ENCODE results near the gene ADD3. TPM values are rescaled to one million over a fixed set of nuclear protein-coding genes. Genes with fewer than 3 reads are reported as not detected.

The ADD3 gene
- total and polyA plus RNA-seq, 2 experiments from 2014 or later, result 83.2 to 216 TPM

DNA sequence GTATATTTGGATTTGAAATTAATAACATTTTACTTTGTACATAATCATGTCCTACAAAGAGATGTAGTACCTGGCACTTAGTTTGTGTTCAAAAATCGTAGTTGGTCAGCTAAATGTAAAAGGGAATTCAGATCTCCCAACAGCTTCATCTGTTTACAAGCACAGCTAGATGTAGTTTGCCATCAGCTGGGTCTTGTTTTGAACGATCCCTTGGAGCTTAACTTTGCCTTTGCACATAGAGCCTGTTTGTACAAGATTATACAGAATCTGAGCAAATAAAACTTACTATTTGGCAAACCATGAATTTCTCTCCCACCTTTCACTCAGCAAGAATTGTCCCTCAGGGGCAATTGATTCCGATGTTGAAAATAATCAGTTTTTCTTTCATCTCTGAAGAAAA is 36.1 kb upstream of the ADD3 start:
- Histone ChIP-seq H3K4me3 (no peak overlapping the region), H3K27ac (peak overlapping the region; percentile 97), H3K79me2 (no peaks in the 10 kb centered on the region), H2AFZ (no peak overlapping the region), H3K4me1 (ENCODE audit: insufficient read depth) (peaks cover 80% of the 10 kb centered on the region), H3K4me2 (peak overlapping the region; percentile 31), H3K27me3 (no peaks in the 10 kb centered on the region), H4K20me1 (ENCODE audit: insufficient read depth, poor library complexity, severe bottlenecking) (no peaks in the 10 kb centered on the region), H3K9me2 (replicated peaks; ENCODE audit: insufficient read depth) (no peaks in the 10 kb centered on the region), H3K9me3 (ENCODE audit: low read depth) (no peaks in the 10 kb centered on the region), H3K36me3 (replicated peaks; ENCODE audit: insufficient read depth, low read depth) (no peaks in the 10 kb centered on the region)
- no peak for TF ChIP-seq EZH2phosphoT487 (IDR thresholded peaks at IDR 0.05; ENCODE audit: low read depth, severe bottlenecking, unreplicated experiment)
- WGBS (ENCODE audit: low lambda C conversion rate, missing lambda C conversion rate), result 35% methylated on average over 3 of the region's 3 CpGs
- no peak for DNase-seq (ENCODE audit: low spot score)

DNA sequence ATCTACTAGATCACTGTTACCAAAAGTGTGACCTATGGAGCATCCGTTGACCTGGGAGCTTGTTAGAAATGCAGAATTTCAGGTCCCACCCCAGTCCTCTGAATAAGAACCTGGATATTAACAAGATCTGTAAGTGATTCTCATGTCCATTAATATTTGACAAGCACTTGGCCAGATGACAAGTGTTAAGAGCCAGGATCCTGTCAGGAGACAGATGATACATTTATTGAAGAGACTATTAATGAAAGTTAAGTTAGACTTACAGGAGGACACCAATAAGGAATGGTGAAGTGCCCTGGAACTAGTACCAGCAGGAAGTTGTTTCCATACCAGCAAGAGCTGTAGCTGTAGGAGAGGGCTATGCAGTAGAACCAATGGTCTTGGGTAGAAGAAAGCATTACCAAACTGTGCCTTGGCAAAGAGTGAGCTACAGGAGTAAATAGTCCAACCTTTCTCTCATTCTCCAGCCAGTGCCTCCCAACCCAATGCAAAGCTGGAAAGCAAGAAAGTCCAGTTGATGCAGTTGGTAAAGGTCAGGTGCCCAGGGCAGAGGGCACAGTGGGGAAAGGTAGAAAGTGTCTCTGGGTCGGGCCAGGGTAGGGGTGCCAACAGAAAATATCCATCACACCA is 35.3 kb upstream of the ADD3 start:
- no peaks in the 10 kb centered on the region for H3K79me2 ChIP-seq
- no peak for DNase-seq (ENCODE audit: low spot score)
- no peaks in the 10 kb centered on the region for H3K9me3 ChIP-seq (ENCODE audit: low read depth)
- peak overlapping the region; percentile 31 for H3K4me2 ChIP-seq
- no peak overlapping the region for H3K4me3 ChIP-seq
- peak overlapping the region; percentile 97 for H3K27ac ChIP-seq
- WGBS (ENCODE audit: low lambda C conversion rate, missing lambda C conversion rate), result 88% methylated on average over 2 of the region's 2 CpGs
- H3K27me3 ChIP-seq, result no peaks in the 10 kb centered on the region
- peaks cover 78% of the 10 kb centered on the region for H3K4me1 ChIP-seq (ENCODE audit: insufficient read depth)
- no peak overlapping the region for H2AFZ ChIP-seq
- no peaks in the 10 kb centered on the region for H3K9me2 ChIP-seq (replicated peaks; ENCODE audit: insufficient read depth)
- TF ChIP-seq EZH2phosphoT487 (IDR thresholded peaks at IDR 0.05; ENCODE audit: low read depth, severe bottlenecking, unreplicated experiment) (no peak), EZH2 (IDR thresholded peaks at IDR 0.05; ENCODE audit: borderline replicate concordance) (no peak)
- TF ChIP-seq, protein P1, sequence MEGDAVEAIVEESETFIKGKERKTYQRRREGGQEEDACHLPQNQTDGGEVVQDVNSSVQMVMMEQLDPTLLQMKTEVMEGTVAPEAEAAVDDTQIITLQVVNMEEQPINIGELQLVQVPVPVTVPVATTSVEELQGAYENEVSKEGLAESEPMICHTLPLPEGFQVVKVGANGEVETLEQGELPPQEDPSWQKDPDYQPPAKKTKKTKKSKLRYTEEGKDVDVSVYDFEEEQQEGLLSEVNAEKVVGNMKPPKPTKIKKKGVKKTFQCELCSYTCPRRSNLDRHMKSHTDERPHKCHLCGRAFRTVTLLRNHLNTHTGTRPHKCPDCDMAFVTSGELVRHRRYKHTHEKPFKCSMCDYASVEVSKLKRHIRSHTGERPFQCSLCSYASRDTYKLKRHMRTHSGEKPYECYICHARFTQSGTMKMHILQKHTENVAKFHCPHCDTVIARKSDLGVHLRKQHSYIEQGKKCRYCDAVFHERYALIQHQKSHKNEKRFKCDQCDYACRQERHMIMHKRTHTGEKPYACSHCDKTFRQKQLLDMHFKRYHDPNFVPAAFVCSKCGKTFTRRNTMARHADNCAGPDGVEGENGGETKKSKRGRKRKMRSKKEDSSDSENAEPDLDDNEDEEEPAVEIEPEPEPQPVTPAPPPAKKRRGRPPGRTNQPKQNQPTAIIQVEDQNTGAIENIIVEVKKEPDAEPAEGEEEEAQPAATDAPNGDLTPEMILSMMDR (IDR thresholded peaks at IDR 0.05; ENCODE audit: poor library complexity), result no peak
- H4K20me1 ChIP-seq (ENCODE audit: insufficient read depth, poor library complexity, severe bottlenecking), result no peaks in the 10 kb centered on the region
- no peaks in the 10 kb centered on the region for H3K36me3 ChIP-seq (replicated peaks; ENCODE audit: insufficient read depth, low read depth)

DNA sequence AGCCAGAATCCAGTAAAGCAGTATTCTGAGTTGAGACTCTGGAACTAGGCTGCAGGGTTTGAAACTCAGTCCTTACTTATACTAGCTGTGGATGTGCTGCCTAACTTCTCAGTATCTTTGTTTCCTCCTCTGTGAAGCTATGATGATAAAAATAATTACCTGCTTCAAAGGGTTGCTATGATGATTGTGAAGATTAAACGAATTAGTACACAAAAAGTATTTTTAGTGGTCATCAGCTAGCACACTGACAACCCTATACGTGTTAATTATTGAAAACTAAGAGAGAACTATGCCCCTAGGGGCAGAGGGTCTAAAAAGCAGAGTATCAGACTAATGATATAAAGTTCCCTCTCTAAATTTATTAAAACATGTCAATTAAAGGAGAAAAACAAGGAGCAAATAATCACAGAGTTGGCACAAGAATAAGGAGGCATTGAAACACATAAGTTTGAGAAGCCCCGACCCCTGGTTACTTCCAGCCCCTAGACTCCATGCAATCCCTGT is 34.4 kb upstream of the ADD3 start:
- H3K4me1 ChIP-seq (ENCODE audit: insufficient read depth), result peaks cover 76% of the 10 kb centered on the region
- no peak for TF ChIP-seq EZH2phosphoT487 (IDR thresholded peaks at IDR 0.05; ENCODE audit: low read depth, severe bottlenecking, unreplicated experiment)
- TF ChIP-seq, protein P1 (IDR thresholded peaks at IDR 0.05; ENCODE audit: poor library complexity), result no peak
- no peak for TF ChIP-seq EZH2 (IDR thresholded peaks at IDR 0.05; ENCODE audit: borderline replicate concordance)
- H2AFZ ChIP-seq, result no peak overlapping the region
- H3K27me3 ChIP-seq, result no peaks in the 10 kb centered on the region
- no peak overlapping the region for H3K4me2 ChIP-seq
- no peak for DNase-seq (ENCODE audit: low spot score)
- no peak overlapping the region for H3K4me3 ChIP-seq
- no peaks in the 10 kb centered on the region for H4K20me1 ChIP-seq (ENCODE audit: insufficient read depth, poor library complexity, severe bottlenecking)
- H3K79me2 ChIP-seq, result no peaks in the 10 kb centered on the region
- 62% methylated on average over 3 of the region's 3 CpGs for WGBS (ENCODE audit: low lambda C conversion rate, missing lambda C conversion rate)
- H3K9me2 ChIP-seq (replicated peaks; ENCODE audit: insufficient read depth), result no peaks in the 10 kb centered on the region
- H3K36me3 ChIP-seq (replicated peaks; ENCODE audit: insufficient read depth, low read depth), result no peaks in the 10 kb centered on the region
- H3K27ac ChIP-seq, result peak overlapping the region; percentile 97
- no peaks in the 10 kb centered on the region for H3K9me3 ChIP-seq (ENCODE audit: low read depth)

DNA sequence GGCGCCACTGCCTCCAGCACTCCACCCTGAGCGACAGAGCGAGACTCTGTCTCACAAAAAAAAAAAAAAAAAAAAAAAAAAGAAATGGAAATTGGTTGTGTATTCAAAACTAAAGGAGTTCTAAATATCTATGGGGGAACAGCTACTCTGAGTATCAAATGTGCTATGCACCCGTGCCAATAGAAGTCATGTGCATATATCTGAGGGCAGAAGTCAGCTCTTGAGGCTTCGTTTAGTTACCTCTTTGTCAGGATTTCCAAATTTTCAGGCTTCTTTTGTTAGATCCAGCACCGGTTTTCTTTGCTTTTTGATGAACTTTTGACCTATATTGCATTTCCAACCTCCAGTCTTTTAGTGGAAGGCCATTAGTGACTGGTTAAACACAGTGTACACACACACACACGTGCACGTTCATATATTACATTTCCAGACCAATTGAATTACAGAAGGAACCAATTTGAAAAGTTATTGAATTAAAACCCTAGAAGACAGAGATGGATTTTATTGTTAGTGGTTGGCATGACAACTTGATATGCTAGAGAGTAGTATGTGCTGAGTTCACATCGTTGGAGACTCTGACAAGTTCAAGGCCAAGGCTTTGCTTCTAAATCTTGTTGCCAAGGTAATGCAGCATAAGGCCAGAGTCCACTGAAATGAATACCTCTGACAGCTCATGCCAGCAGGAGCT is 33.1 kb upstream of the ADD3 start:
- H3K9me2 ChIP-seq (replicated peaks; ENCODE audit: insufficient read depth), result no peaks in the 10 kb centered on the region
- TF ChIP-seq EZH2 (IDR thresholded peaks at IDR 0.05; ENCODE audit: borderline replicate concordance) (no peak), EZH2phosphoT487 (IDR thresholded peaks at IDR 0.05; ENCODE audit: low read depth, severe bottlenecking, unreplicated experiment) (no peak)
- TF ChIP-seq, protein P1 (IDR thresholded peaks at IDR 0.05; ENCODE audit: poor library complexity), result no peak
- H3K4me3 ChIP-seq, result no peak overlapping the region
- peaks cover 69% of the 10 kb centered on the region for H3K4me1 ChIP-seq (ENCODE audit: insufficient read depth)
- H3K79me2 ChIP-seq, result no peaks in the 10 kb centered on the region
- peak; percentile 76 for DNase-seq (ENCODE audit: low spot score)
- H3K36me3 ChIP-seq (replicated peaks; ENCODE audit: insufficient read depth, low read depth), result no peaks in the 10 kb centered on the region
- peak overlapping the region; percentile 47 for H3K4me2 ChIP-seq
- no peaks in the 10 kb centered on the region for H3K27me3 ChIP-seq
- peak overlapping the region; percentile 97 for H3K27ac ChIP-seq
- no peak overlapping the region for H2AFZ ChIP-seq
- WGBS (ENCODE audit: low lambda C conversion rate, missing lambda C conversion rate), result 53% methylated on average over 9 of the region's 9 CpGs
- no peaks in the 10 kb centered on the region for H4K20me1 ChIP-seq (ENCODE audit: insufficient read depth, poor library complexity, severe bottlenecking)
- no peaks in the 10 kb centered on the region for H3K9me3 ChIP-seq (ENCODE audit: low read depth)

All from hepatocyte (in vitro differentiated cells).